ENCODE results near the gene ATP6V1C2. TPM values are rescaled to one million over a fixed set of nuclear protein-coding genes. Genes with fewer than 3 reads are reported as not detected.

ATP6V1C2 gene
- total RNA-seq, 1 experiment from 2014 or later = 0.40 TPM

DNA sequence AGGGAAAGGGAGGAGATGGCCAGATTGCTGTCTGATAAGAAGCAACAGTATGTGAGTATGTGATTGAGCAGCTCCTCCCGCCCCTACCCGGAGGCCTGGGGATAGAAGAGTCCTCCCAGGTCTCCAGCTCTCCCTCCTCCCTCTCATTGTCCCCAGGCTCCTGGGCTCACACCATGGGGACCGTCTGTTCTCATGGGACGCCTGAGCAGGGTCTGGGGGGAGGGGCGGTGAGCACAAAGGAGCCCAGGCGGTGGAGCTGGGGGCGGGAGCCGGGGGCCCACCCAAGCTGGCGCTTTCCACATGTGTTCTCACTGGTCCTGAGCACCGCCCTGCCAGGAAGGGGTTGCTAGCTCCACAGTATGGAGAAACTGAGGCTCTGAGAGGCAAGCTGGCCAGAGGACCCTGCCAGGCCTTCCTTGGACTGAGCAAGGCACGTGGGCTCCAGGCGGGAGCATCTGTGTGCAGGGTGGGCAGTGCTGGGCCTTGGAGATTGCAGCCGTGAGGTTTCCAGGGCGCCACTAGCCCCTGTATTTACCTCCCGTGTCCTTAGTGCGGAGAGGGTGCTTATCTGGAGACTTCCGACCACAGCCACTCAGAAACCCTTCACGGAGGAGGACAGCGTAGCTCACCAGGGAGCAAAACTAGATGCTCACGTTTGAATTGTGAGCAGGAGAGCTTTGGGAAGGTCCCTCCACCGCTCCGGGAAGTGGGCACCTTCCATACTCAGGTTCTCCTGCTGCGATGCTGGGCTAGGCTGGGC is 53.8 kb downstream of the ATP6V1C2 start:
- H3K9ac ChIP-seq (ENCODE audit: low read length) = no peak overlapping the region
- H3K27me3 ChIP-seq (ENCODE audit: low read length) = no peaks in the 10 kb centered on the region
- ATAC-seq (no peak), DNase-seq (no peak)
- peaks cover under 1% of the 10 kb centered on the region; the same call in 1 of the 2 replicates for H3K36me3 ChIP-seq (ENCODE audit: low read depth, low read length)
- H3K4me3 ChIP-seq (ENCODE audit: low read length) = no peak overlapping the region
- H3K4me1 ChIP-seq (ENCODE audit: insufficient read depth, low read length) = no peaks in the 10 kb centered on the region
- POLR2A ChIA-PET (ENCODE audit: unreplicated experiment) = no interaction called here
- no peaks in the 10 kb centered on the region for H3K9me2 ChIP-seq (replicated peaks; ENCODE audit: low read length)
- TF ChIP-seq EZH2phosphoT487 (IDR thresholded peaks at IDR 0.05; ENCODE audit: borderline replicate concordance, low read length) = no peak
- no peak for TF ChIP-seq EZH2 (IDR thresholded peaks at IDR 0.05; ENCODE audit: low read length, unreplicated experiment)
- TF ChIP-seq, protein P1, sequence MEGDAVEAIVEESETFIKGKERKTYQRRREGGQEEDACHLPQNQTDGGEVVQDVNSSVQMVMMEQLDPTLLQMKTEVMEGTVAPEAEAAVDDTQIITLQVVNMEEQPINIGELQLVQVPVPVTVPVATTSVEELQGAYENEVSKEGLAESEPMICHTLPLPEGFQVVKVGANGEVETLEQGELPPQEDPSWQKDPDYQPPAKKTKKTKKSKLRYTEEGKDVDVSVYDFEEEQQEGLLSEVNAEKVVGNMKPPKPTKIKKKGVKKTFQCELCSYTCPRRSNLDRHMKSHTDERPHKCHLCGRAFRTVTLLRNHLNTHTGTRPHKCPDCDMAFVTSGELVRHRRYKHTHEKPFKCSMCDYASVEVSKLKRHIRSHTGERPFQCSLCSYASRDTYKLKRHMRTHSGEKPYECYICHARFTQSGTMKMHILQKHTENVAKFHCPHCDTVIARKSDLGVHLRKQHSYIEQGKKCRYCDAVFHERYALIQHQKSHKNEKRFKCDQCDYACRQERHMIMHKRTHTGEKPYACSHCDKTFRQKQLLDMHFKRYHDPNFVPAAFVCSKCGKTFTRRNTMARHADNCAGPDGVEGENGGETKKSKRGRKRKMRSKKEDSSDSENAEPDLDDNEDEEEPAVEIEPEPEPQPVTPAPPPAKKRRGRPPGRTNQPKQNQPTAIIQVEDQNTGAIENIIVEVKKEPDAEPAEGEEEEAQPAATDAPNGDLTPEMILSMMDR (conservative IDR thresholded peaks at IDR 0.05; ENCODE audit: low read depth, low read length) = no peak
- no peaks in the 10 kb centered on the region for H3K9me3 ChIP-seq (ENCODE audit: low read length)
- BruUV-seq (replicated peaks) = no TSS peak
- no peaks in the 10 kb centered on the region for H3F3A ChIP-seq (ENCODE audit: low read length, unreplicated experiment)
- no peaks in the 10 kb centered on the region for H4K20me1 ChIP-seq (ENCODE audit: low read length)
- H3K4me2 ChIP-seq (ENCODE audit: low read length) = no peak overlapping the region
- CTCF ChIA-PET = no interaction called here
- H3K27ac ChIP-seq (ENCODE audit: low read length) = no peak overlapping the region
- no peaks in the 10 kb centered on the region for H3K79me2 ChIP-seq (ENCODE audit: low read length)
- H2AFZ ChIP-seq (ENCODE audit: low read length) = no peak overlapping the region
- intact Hi-C loops (cut with micrococcal nuclease) = no loop called here

DNA sequence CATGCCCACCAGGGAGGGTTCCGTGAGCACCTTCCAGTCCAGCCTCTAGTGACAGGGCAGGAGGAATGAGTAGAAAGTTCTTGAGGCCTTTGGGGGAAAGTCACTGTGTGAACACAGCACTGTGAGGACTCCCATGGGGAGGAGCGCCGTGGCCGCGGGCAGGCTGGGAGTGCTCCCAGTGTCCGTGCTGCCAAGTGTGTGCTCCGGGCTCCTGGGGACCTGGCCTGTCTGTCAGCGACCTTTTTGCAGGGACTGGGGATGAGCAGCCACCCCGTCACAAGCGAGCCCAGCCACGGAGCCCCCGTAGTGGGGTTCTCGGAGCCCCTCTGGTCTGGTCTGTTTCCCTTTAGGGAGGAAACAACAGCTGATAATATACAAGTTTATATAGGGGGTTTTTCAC is 54.4 kb downstream of the ATP6V1C2 start:
- DNase-seq (no peak), ATAC-seq (no peak)
- intact Hi-C loops (cut with micrococcal nuclease) = no loop called here
- no TSS peak for BruUV-seq (replicated peaks)
- H3K4me1 ChIP-seq (ENCODE audit: insufficient read depth, low read length) = no peaks in the 10 kb centered on the region
- no peak for TF ChIP-seq EZH2phosphoT487 (IDR thresholded peaks at IDR 0.05; ENCODE audit: borderline replicate concordance, low read length)
- no peak for TF ChIP-seq EZH2 (IDR thresholded peaks at IDR 0.05; ENCODE audit: low read length, unreplicated experiment)
- TF ChIP-seq, protein P1 (conservative IDR thresholded peaks at IDR 0.05; ENCODE audit: low read depth, low read length) = no peak
- no peaks in the 10 kb centered on the region for H3K9me3 ChIP-seq (ENCODE audit: low read length)
- no peaks in the 10 kb centered on the region for H4K20me1 ChIP-seq (ENCODE audit: low read length)
- peaks cover 5% of the 10 kb centered on the region; the same call in 1 of the 2 replicates for H3K36me3 ChIP-seq (ENCODE audit: low read depth, low read length)
- H3F3A ChIP-seq (ENCODE audit: low read length, unreplicated experiment) = no peaks in the 10 kb centered on the region
- POLR2A ChIA-PET (ENCODE audit: unreplicated experiment) = no interaction called here
- H3K27me3 ChIP-seq (ENCODE audit: low read length) = no peaks in the 10 kb centered on the region
- no peak overlapping the region for H2AFZ ChIP-seq (ENCODE audit: low read length)
- H3K9me2 ChIP-seq (replicated peaks; ENCODE audit: low read length) = no peaks in the 10 kb centered on the region
- no peak overlapping the region for H3K27ac ChIP-seq (ENCODE audit: low read length)
- no peak overlapping the region for H3K9ac ChIP-seq (ENCODE audit: low read length)
- CTCF ChIA-PET = no interaction called here
- no peak overlapping the region for H3K4me3 ChIP-seq (ENCODE audit: low read length)
- H3K79me2 ChIP-seq (ENCODE audit: low read length) = no peaks in the 10 kb centered on the region
- no peak overlapping the region for H3K4me2 ChIP-seq (ENCODE audit: low read length)

DNA sequence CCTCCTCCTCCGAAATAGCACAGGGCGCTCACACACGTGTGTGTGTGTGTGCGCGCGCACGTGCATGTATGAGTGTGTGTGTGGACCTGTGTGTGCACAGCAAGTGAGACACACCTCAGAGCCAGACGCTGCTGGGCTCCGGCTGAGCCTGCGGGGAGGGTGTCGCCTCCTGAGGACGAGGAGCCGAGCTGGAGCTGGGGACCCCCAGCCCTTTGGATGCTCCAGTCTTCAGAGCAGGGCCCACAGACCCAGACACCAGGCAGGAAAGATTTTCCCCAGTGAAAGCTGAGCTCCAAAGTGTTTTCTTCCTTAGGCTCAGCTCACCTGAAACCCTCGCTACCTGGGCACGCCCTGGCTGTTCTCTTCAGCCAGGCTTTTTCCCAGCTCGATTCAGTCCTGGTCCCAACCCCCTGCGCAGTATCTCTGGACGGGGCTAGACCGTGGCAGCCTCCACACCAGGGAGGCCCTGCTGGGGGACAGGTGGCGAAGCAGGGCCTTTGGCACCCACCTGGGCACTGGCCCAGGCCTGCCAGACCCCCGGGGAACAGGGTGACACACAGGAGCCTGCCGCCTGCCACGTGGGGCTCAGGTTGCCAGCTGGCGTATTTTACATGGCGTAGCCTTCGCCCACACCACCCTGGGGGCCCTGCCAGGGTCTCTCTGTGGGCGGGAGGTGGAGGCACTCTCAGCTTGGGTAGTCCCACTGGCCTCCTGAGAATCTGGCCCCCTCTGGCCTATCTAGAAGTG is 55.0 kb downstream of the ATP6V1C2 start:
- H3K79me2 ChIP-seq (ENCODE audit: low read length) = no peaks in the 10 kb centered on the region
- intact Hi-C loops (cut with micrococcal nuclease) = no loop called here
- ChIA-PET CTCF (no interaction called here), POLR2A (ENCODE audit: unreplicated experiment) (no interaction called here)
- TF ChIP-seq, protein P1 (conservative IDR thresholded peaks at IDR 0.05; ENCODE audit: low read depth, low read length) = no peak
- TF ChIP-seq EZH2 (IDR thresholded peaks at IDR 0.05; ENCODE audit: low read length, unreplicated experiment) (no peak), EZH2phosphoT487 (IDR thresholded peaks at IDR 0.05; ENCODE audit: borderline replicate concordance, low read length) (no peak)
- no peaks in the 10 kb centered on the region for H3K4me1 ChIP-seq (ENCODE audit: insufficient read depth, low read length)
- H4K20me1 ChIP-seq (ENCODE audit: low read length) = no peaks in the 10 kb centered on the region
- H3K9me2 ChIP-seq (replicated peaks; ENCODE audit: low read length) = no peaks in the 10 kb centered on the region
- no peak overlapping the region for H3K4me2 ChIP-seq (ENCODE audit: low read length)
- DNase-seq (no peak), ATAC-seq (no peak)
- no peak overlapping the region for H3K9ac ChIP-seq (ENCODE audit: low read length)
- no peaks in the 10 kb centered on the region for H3K27me3 ChIP-seq (ENCODE audit: low read length)
- no peak overlapping the region for H2AFZ ChIP-seq (ENCODE audit: low read length)
- H3K9me3 ChIP-seq (ENCODE audit: low read length) = no peaks in the 10 kb centered on the region
- no peak overlapping the region for H3K27ac ChIP-seq (ENCODE audit: low read length)
- BruUV-seq (replicated peaks) = no TSS peak
- H3K36me3 ChIP-seq (ENCODE audit: low read depth, low read length) = peaks cover 10% of the 10 kb centered on the region
- H3K4me3 ChIP-seq (ENCODE audit: low read length) = no peak overlapping the region
- no peaks in the 10 kb centered on the region for H3F3A ChIP-seq (ENCODE audit: low read length, unreplicated experiment)
